ENCODE results near the gene MTX1. TPM values are rescaled to one million over a fixed set of nuclear protein-coding genes. Genes with fewer than 3 reads are reported as not detected.

Gene MTX1
- total RNA-seq, 2 donors from 2014 or later = 16.2 to 27.0 TPM

- TF ChIP-seq CTCF (IDR thresholded peaks at IDR 0.05) = no peak
- Histone ChIP-seq H3K4me3 (no peak overlapping the region), H3K36me3 (peaks cover 10% of the 10 kb centered on the region), H3K27me3 (no peaks in the 10 kb centered on the region), H3K27ac (no peak overlapping the region), H3K9me3 (no peaks in the 10 kb centered on the region), H3K4me1 (peaks cover 0 to 23% of the 10 kb centered on the region in 2 donors)
- no peak for DNase-seq (ENCODE audit: low spot score)
These were observed 28.0 kb downstream of the MTX1 start for GRCh38 chr1:155236451-155236850.

- no peak for TF ChIP-seq CTCF (IDR thresholded peaks at IDR 0.05)
- H3K9me3 ChIP-seq = no peaks in the 10 kb centered on the region
- no peaks in the 10 kb centered on the region for H3K27me3 ChIP-seq
- H3K4me3 ChIP-seq = peak overlapping the region; percentile 31 to 45
- H3K4me1 ChIP-seq = peaks cover 3 to 26% of the 10 kb centered on the region in 2 donors
- H3K36me3 ChIP-seq = peaks cover 7% of the 10 kb centered on the region
- DNase-seq (ENCODE audit: low spot score) = peak; percentile 86
- peak overlapping the region; percentile 12 to 35 for H3K27ac ChIP-seq
These were observed 32.7 kb downstream of the MTX1 start for GRCh38 chr1:155241069-155241679.

GRCh38 chr1:155241841-155242264 lies 33.4 kb downstream of the MTX1 start:
- no peak for TF ChIP-seq CTCF (IDR thresholded peaks at IDR 0.05)
- Histone ChIP-seq H3K4me1 (peaks cover 3 to 26% of the 10 kb centered on the region in 2 donors), H3K27ac (peak overlapping the region in 1 of 2 donors; percentile 12)

GRCh38 chr1:155242805-155243358 lies 34.4 kb downstream of the MTX1 start:
- Histone ChIP-seq H3K27me3 (no peaks in the 10 kb centered on the region), H3K27ac (peak overlapping the region; percentile 89 to 92), H3K4me3 (peak overlapping the region in 1 of 2 donors; percentile 63), H3K9me3 (no peaks in the 10 kb centered on the region), H3K36me3 (peaks cover 5% of the 10 kb centered on the region), H3K4me1 (peaks cover 3 to 26% of the 10 kb centered on the region in 2 donors)
- no peak for TF ChIP-seq CTCF (IDR thresholded peaks at IDR 0.05)
- no peak for DNase-seq (ENCODE audit: low spot score)

More at GRCh38 chr1:155241841-155242264, 33.4 kb downstream of the MTX1 start:
- no peaks in the 10 kb centered on the region for H3K9me3 ChIP-seq
- peaks cover 3% of the 10 kb centered on the region for H3K36me3 ChIP-seq
- no peak overlapping the region for H3K4me3 ChIP-seq
- no peaks in the 10 kb centered on the region for H3K27me3 ChIP-seq
- DNase-seq (ENCODE audit: low spot score) = no peak

GRCh38 chr1:155244368-155245162 lies 36.1 kb downstream of the MTX1 start:
- Histone ChIP-seq H3K4me3 (peak overlapping the region; percentile 58 to 63), H3K27ac (peak overlapping the region; percentile 89 to 92), H3K27me3 (no peaks in the 10 kb centered on the region), H3K36me3 (peaks cover 9% of the 10 kb centered on the region), H3K9me3 (no peaks in the 10 kb centered on the region), H3K4me1 (peaks cover 3 to 26% of the 10 kb centered on the region in 2 donors)
- TF ChIP-seq CTCF (IDR thresholded peaks at IDR 0.05) = peak; percentile 44 to 100
- DNase-seq (ENCODE audit: low spot score) = peak; percentile 99

Data from right atrium auricular region (tissue), 2 donors.